SH-SY5Y (cell line): Measurements from ENCODE around the gene SRGAP3.

ENCODE experiments used
- GATA2 ChIP-seq: IDR thresholded peaks from 2 replicates; pipeline ENCODE4 v1.6.1; 2011; ENCODE audit warnings: mild to moderate bottlenecking, low read depth, low read length
- GATA3 ChIP-seq: IDR thresholded peaks from 2 replicates; pipeline ENCODE4 v1.6.1; 2011; ENCODE audit warnings: low read depth, mild to moderate bottlenecking, low read length, moderate library complexity

GRCh38 chr3:9293076-9293475 lies 43.6 kb upstream of the SRGAP3 start:
- TF ChIP-seq GATA2, result no peak
- no peak for TF ChIP-seq GATA3
